Activated T-helper 2 cell treated with anti-CD3 and anti-CD28 coated beads, Interferon-gamma antibody, Interleukin-2, Interleukin-4, amounts not matched to agents 10 μg/mL and 5 μg/mL and 100 μg/mL, durations not matched to agents 14 hours and 24 hours and 36 hours (primary cell): Measurements from ENCODE around the gene ANKZF1. TPM values are rescaled to one million over a fixed set of nuclear protein-coding genes. Genes with fewer than 3 reads are reported as not detected.

Experiments
- DNase-seq: peaks from one replicate; pipeline ENCODE4 v3.0.0; 2021; ENCODE audit warnings: low spot score
- H3K27ac Mint-ChIP-seq: one replicate; pipeline ENCODE4 v1.8.0; 2021; ENCODE audit warnings: mixed read lengths
- H3K27me3 Mint-ChIP-seq: one replicate; pipeline ENCODE4 v1.8.0; 2021; ENCODE audit warnings: low read depth, mixed read lengths
- H3K36me3 Mint-ChIP-seq: one replicate; pipeline ENCODE4 v1.8.0; 2021; ENCODE audit warnings: low read depth, mixed read lengths
- H3K4me1 Mint-ChIP-seq: one replicate; pipeline ENCODE4 v1.8.0; 2021; ENCODE audit warnings: low read depth, mixed read lengths
- H3K4me3 Mint-ChIP-seq: one replicate; pipeline ENCODE4 v1.8.0; 2021; ENCODE audit warnings: low read depth, mild to moderate bottlenecking, moderate library complexity, mixed read lengths
- H3K9me3 Mint-ChIP-seq: one replicate; pipeline ENCODE4 v1.8.0; 2021; ENCODE audit warnings: mixed read lengths
- intact Hi-C: fragments of 100-400 bp; cut with micrococcal nuclease; formaldehyde crosslinking; loops from one replicate; pipeline ENCODE4 v1.15.1; 2023
- total RNA-seq: library from RNA; stranded (reverse); gene quantifications from 2 replicates; pipeline ENCODE4 v1.2.3, GENCODE V29; 2022

ANKZF1 gene
- total RNA-seq, 1 donor from 2014 or later = 133 TPM

- Mint-ChIP-seq H3K9me3 (no peaks in the 10 kb centered on the region), H3K36me3 (peaks cover 73% of the 10 kb centered on the region), H3K4me3 (no peak overlapping the region), H3K27ac (no peak overlapping the region), H3K4me1 (peaks cover 43% of the 10 kb centered on the region), H3K27me3 (no peaks in the 10 kb centered on the region)
- intact Hi-C loops = no loop called here
- DNase-seq = no peak
Measured at GRCh38 chr2:219213026-219213415, 16.6 kb upstream of the ANKZF1 start.

GRCh38 chr2:219213486-219214071 lies 16.0 kb upstream of the ANKZF1 start:
- DNase-seq = no peak
- Mint-ChIP-seq H3K4me3 (no peak overlapping the region), H3K4me1 (peaks cover 39% of the 10 kb centered on the region), H3K36me3 (peaks cover 68% of the 10 kb centered on the region), H3K27ac (no peak overlapping the region), H3K9me3 (no peaks in the 10 kb centered on the region), H3K27me3 (no peaks in the 10 kb centered on the region)
- intact Hi-C loops = no loop called here

GRCh38 chr2:219214141-219214540 lies 15.5 kb upstream of the ANKZF1 start:
- no peak overlapping the region for H3K4me3 Mint-ChIP-seq
- no peak for DNase-seq
- intact Hi-C loops = no loop called here
- H3K4me1 Mint-ChIP-seq = peaks cover 36% of the 10 kb centered on the region
- no peak overlapping the region for H3K27ac Mint-ChIP-seq
- H3K27me3 Mint-ChIP-seq = no peaks in the 10 kb centered on the region
- H3K36me3 Mint-ChIP-seq = peaks cover 65% of the 10 kb centered on the region
- no peaks in the 10 kb centered on the region for H3K9me3 Mint-ChIP-seq

- peaks cover 33% of the 10 kb centered on the region for H3K4me1 Mint-ChIP-seq
- H3K9me3 Mint-ChIP-seq = no peaks in the 10 kb centered on the region
- DNase-seq = no peak
- no peak overlapping the region for H3K4me3 Mint-ChIP-seq
- H3K36me3 Mint-ChIP-seq = peaks cover 67% of the 10 kb centered on the region
- intact Hi-C loops = no loop called here
- H3K27ac Mint-ChIP-seq = no peak overlapping the region
- no peaks in the 10 kb centered on the region for H3K27me3 Mint-ChIP-seq
Measured at GRCh38 chr2:219214786-219215185, 14.8 kb upstream of the ANKZF1 start.

GRCh38 chr2:219215871-219216534 lies 13.6 kb upstream of the ANKZF1 start:
- intact Hi-C loops = no loop called here
- peaks cover 65% of the 10 kb centered on the region for H3K36me3 Mint-ChIP-seq
- no peaks in the 10 kb centered on the region for H3K9me3 Mint-ChIP-seq
- no peak overlapping the region for H3K4me3 Mint-ChIP-seq
- DNase-seq = no peak
- H3K4me1 Mint-ChIP-seq = peaks cover 26% of the 10 kb centered on the region
- H3K27me3 Mint-ChIP-seq = no peaks in the 10 kb centered on the region
- no peak overlapping the region for H3K27ac Mint-ChIP-seq

GRCh38 chr2:219216535-219216915 lies 13.1 kb upstream of the ANKZF1 start:
- Mint-ChIP-seq H3K36me3 (peaks cover 64% of the 10 kb centered on the region), H3K27me3 (no peaks in the 10 kb centered on the region), H3K9me3 (no peaks in the 10 kb centered on the region), H3K27ac (no peak overlapping the region), H3K4me1 (peaks cover 22% of the 10 kb centered on the region), H3K4me3 (peak overlapping the region; percentile 37)
- intact Hi-C loops = no loop called here
- no peak for DNase-seq

GRCh38 chr2:219218217-219218731 lies 11.3 kb upstream of the ANKZF1 start:
- Mint-ChIP-seq H3K27me3 (no peaks in the 10 kb centered on the region), H3K36me3 (peaks cover 66% of the 10 kb centered on the region), H3K27ac (peak overlapping the region; percentile 39), H3K9me3 (no peaks in the 10 kb centered on the region), H3K4me3 (peak overlapping the region; percentile 82), H3K4me1 (peaks cover 22% of the 10 kb centered on the region)
- intact Hi-C loops = loop anchor here (2.0 kb wide), 3 partner anchors 41 to 61 kb away; partner anchors contain the start of genes CNPPD1, DNAJB2 and NHEJ1
- no peak for DNase-seq

- intact Hi-C loops = loop anchor here (1.0 to 2.0 kb wide), 4 partner anchors 10 to 60 kb away; partner anchors contain the start of genes ANKZF1, ATG9A, CNPPD1 and DNAJB2
- peaks cover 67% of the 10 kb centered on the region for H3K36me3 Mint-ChIP-seq
- peak within 1 kb of the TSS; percentile 55 for H3K27ac Mint-ChIP-seq
- peaks cover 22% of the 10 kb centered on the region for H3K4me1 Mint-ChIP-seq
- no peaks in the 10 kb centered on the region for H3K27me3 Mint-ChIP-seq
- DNase-seq = peak; percentile 81
- H3K9me3 Mint-ChIP-seq = no peaks in the 10 kb centered on the region
- peak within 1 kb of the TSS; percentile 82 for H3K4me3 Mint-ChIP-seq
Measured at GRCh38 chr2:219218732-219219701, 10.6 kb upstream of the ANKZF1 start, which contains the start of gene ABCB6. TSS of gene ABCB6 (minus strand) at chr2:219218958. CDS start at chr2:219218673, 285 bp downstream.

GRCh38 chr2:219219784-219220532 lies 9.6 kb upstream of the ANKZF1 start:
- H3K9me3 Mint-ChIP-seq = no peaks in the 10 kb centered on the region
- H3K4me1 Mint-ChIP-seq = peaks cover 22% of the 10 kb centered on the region
- H3K27me3 Mint-ChIP-seq = no peaks in the 10 kb centered on the region
- peaks cover 68% of the 10 kb centered on the region for H3K36me3 Mint-ChIP-seq
- no peak for DNase-seq
- H3K27ac Mint-ChIP-seq = no peak overlapping the region
- no peak overlapping the region for H3K4me3 Mint-ChIP-seq
- intact Hi-C loops = loop anchor here (1.0 to 2.0 kb wide), 4 partner anchors 9 to 59 kb away; partner anchors contain the start of genes ANKZF1, ATG9A, CNPPD1 and DNAJB2

- no peaks in the 10 kb centered on the region for H3K9me3 Mint-ChIP-seq
- intact Hi-C loops = no loop called here
- H3K36me3 Mint-ChIP-seq = peaks cover 68% of the 10 kb centered on the region
- H3K27ac Mint-ChIP-seq = no peak overlapping the region
- H3K27me3 Mint-ChIP-seq = no peaks in the 10 kb centered on the region
- H3K4me3 Mint-ChIP-seq = no peak overlapping the region
- DNase-seq = no peak
- peaks cover 22% of the 10 kb centered on the region for H3K4me1 Mint-ChIP-seq
Measured at GRCh38 chr2:219220652-219221402, 8.8 kb upstream of the ANKZF1 start.

- H3K4me3 Mint-ChIP-seq = no peak overlapping the region
- no peak overlapping the region for H3K27ac Mint-ChIP-seq
- H3K27me3 Mint-ChIP-seq = no peaks in the 10 kb centered on the region
- peaks cover 65% of the 10 kb centered on the region for H3K36me3 Mint-ChIP-seq
- peaks cover 17% of the 10 kb centered on the region for H3K4me1 Mint-ChIP-seq
- intact Hi-C loops = no loop called here
- no peak for DNase-seq
- no peaks in the 10 kb centered on the region for H3K9me3 Mint-ChIP-seq
Measured at GRCh38 chr2:219221957-219222518, 7.6 kb upstream of the ANKZF1 start.
